ENCODE data around the gene RALGAPA2.

- TF ChIP-seq POLR2A (IDR thresholded peaks at IDR 0.05) (no peak), CTCF (IDR thresholded peaks at IDR 0.05) (no peak), EP300 (IDR thresholded peaks at IDR 0.05) (no peak)
These were observed 319.0 kb downstream of the RALGAPA2 start for GRCh38 chr20:20393207-20394120.
